ENCODE results near the gene XPR1. TPM values are rescaled to one million over a fixed set of nuclear protein-coding genes. Genes with fewer than 3 reads are reported as not detected.
"Not testable (repeated sequence)": the region's sequence is repeated elsewhere in the genome, so short reads cannot be mapped to it uniquely, and the experiment has no call there.

Gene XPR1
- total RNA-seq, 2 donors from 2014 or later, result 18.0 to 21.2 TPM

DNA sequence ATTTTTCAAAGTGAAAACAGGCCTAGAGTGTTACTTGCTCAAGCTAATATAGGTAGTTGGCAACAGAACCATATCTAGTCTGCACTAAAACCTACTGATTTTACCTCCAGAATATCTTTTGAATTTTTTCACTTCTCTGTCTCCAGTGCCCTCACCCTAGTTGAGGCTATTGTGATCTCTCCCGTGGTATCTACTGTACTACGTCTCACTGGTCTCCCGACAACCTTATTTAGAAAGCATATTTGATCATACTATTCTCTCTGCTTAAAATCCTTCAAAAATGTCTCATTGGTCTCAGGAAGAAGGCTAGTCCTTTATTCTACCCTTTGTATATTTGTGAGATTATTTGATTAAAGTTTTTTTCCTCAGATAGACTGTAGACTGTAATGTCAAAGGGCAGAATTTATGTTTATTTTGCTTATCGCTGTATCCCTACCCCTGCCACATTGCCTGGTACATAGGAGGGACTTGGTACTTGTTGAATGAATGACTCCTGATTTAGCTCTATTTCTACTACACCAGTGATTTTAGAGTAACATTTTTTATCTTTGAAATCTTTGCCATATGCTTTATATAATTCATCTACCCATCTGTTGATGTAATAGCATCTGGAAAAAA is 145.4 kb downstream of the XPR1 start:
- Mint-ChIP-seq H3K27me3 (no peaks in the 10 kb centered on the region), H3K4me3 (no peak overlapping the region), H3K9me3 (no peaks in the 10 kb centered on the region), H3K27ac (no peak overlapping the region), H3K36me3 (no peaks in the 10 kb centered on the region), H3K4me1 (ENCODE audit: low read depth in 2 of 2) (peaks cover 6 to 12% of the 10 kb centered on the region in 2 donors)
- ATAC-seq (no peak), DNase-seq (ENCODE audit: low spot score) (no peak)

DNA sequence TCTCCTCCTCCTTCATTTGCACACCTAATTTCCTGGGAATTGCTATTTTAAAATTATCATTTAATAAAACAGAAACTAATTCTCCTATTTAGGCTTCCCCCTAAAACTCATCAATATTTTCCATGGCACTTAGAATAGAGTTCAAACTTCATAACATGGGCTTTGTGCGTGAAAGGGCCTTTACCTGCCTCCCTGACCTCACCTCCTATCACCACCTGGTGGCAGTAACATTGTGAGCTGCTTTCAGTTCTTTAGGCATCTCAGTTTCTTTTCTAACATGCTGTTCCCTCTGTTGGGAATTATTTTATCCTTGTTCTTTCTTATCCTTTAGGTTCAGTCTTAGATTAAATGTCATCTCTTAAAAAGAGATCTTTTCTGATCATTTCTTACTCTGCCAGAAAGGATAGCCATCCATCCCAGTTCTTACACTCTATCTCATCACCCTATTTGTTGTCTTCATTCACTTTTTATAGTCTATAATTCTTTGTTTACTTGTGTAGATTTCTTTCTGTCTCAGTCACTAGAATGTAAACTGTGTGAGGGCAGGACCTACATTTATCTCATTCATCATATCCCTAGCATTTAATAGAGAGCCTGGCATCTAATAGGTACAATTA is 147.1 kb downstream of the XPR1 start:
- Mint-ChIP-seq H3K36me3 (no peaks in the 10 kb centered on the region), H3K9me3 (no peaks in the 10 kb centered on the region), H3K27me3 (no peaks in the 10 kb centered on the region), H3K4me1 (ENCODE audit: low read depth in 2 of 2) (peaks cover 0 to 8% of the 10 kb centered on the region in 2 donors), H3K27ac (no peak overlapping the region), H3K4me3 (no peak overlapping the region)
- ATAC-seq, result no peak
- no peak for DNase-seq (ENCODE audit: low spot score)

DNA sequence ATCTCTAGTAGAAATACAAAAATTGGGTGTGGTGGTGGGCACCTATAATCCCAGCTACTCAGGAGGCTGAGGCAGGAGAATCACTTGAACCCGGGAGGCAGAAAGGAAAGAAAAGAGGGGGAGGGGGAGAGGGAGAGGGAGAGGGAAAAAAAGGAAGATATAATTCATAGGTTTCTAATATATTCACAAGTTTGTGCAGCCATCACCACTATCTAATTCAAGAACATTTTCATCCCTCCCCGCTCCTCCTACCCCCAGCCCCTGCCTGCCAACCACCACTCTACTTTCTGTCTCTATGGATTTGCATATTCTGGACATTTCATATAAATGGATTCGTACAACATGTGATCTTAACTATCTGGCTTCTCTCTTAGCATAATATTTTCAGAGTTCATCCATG is 147.8 kb downstream of the XPR1 start:
- no peaks in the 10 kb centered on the region for H3K36me3 Mint-ChIP-seq
- no peak overlapping the region for H3K27ac Mint-ChIP-seq
- no peak overlapping the region for H3K4me3 Mint-ChIP-seq
- H3K4me1 Mint-ChIP-seq (ENCODE audit: low read depth in 2 of 2), result peaks cover 5 to 8% of the 10 kb centered on the region in 2 donors
- H3K27me3 Mint-ChIP-seq, result no peaks in the 10 kb centered on the region
- H3K9me3 Mint-ChIP-seq, result no peaks in the 10 kb centered on the region
- DNase-seq (ENCODE audit: low spot score), result no peak
- no peak for ATAC-seq

DNA sequence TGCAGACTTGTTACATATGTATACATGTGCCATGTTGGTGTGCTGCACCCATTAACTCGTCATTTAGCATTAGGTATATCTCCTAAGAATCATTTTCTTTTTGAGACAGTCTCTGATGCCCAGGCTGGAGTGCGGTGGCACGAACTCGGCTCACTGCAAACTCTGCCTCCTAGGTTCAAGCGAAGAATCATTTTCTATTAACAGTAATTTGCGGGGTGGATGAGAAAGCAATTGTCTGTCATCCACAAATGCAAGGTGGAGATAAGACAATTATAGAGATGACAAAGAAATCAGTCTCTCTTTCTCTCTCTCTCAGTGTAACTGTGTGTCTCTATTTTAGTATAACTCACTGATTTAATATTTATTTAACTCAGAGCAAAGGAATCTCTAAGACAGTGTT is 149.9 kb downstream of the XPR1 start:
- Mint-ChIP-seq H3K4me3 (no peak overlapping the region), H3K27me3 (no peaks in the 10 kb centered on the region), H3K36me3 (no peaks in the 10 kb centered on the region), H3K9me3 (no peaks in the 10 kb centered on the region), H3K4me1 (ENCODE audit: low read depth in 2 of 2) (peaks cover 6 to 11% of the 10 kb centered on the region in 2 donors), H3K27ac (no peak overlapping the region)
- no peak for DNase-seq (ENCODE audit: low spot score)
- ATAC-seq, result no peak

DNA sequence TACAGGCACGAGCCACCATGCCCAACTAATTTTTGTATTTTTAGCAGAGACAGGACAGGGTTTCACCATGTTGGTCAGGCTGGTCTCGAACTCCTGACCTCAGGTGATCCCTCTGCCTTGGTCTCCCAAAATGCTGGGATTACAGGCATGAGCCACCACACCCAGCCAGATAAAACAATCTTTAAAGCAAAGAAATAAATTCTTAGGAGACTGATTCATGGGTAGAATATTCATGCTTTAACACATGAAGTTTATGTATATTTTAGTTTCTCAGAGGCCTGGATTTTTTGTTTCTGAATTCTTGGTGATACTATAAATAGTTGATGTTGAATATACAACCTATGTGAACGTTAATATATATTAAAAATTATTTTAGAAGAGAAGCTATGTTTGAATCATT is 153.5 kb downstream of the XPR1 start:
- Mint-ChIP-seq H3K4me3 (no peak overlapping the region), H3K4me1 (ENCODE audit: low read depth in 2 of 2) (peaks cover 6 to 13% of the 10 kb centered on the region in 2 donors), H3K27me3 (no peaks in the 10 kb centered on the region), H3K9me3 (no peaks in the 10 kb centered on the region), H3K27ac (no peak overlapping the region), H3K36me3 (peaks cover 13% of the 10 kb centered on the region)
- ATAC-seq, result no peak
- no peak for DNase-seq (ENCODE audit: low spot score)

DNA sequence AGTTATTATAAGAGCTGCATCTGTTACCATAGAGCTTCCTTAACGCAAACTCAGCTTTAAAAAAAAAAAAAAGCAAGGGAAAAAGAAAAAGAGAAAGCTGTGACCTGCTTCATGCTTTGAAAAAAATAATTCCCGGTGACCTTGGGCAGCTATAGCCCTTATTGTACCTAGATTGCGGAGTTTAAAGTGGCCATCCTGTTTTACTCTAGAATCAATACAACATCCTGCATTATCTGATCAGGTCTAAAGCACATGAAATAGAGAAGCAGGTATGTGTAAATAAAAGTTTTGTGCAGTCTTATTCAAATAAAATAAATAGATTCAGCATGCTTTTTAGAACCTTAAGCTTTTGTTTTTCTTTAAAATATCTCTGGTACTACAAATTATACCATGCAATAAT is 154.1 kb downstream of the XPR1 start:
- ATAC-seq (no peak), DNase-seq (ENCODE audit: low spot score) (no peak)
- no peaks in the 10 kb centered on the region for H3K9me3 Mint-ChIP-seq
- peaks cover 8 to 13% of the 10 kb centered on the region in 2 donors for H3K4me1 Mint-ChIP-seq (ENCODE audit: low read depth in 2 of 2)
- no peak overlapping the region for H3K27ac Mint-ChIP-seq
- H3K27me3 Mint-ChIP-seq, result no peaks in the 10 kb centered on the region
- H3K4me3 Mint-ChIP-seq, result no peak overlapping the region
- peaks cover 13% of the 10 kb centered on the region for H3K36me3 Mint-ChIP-seq

DNA sequence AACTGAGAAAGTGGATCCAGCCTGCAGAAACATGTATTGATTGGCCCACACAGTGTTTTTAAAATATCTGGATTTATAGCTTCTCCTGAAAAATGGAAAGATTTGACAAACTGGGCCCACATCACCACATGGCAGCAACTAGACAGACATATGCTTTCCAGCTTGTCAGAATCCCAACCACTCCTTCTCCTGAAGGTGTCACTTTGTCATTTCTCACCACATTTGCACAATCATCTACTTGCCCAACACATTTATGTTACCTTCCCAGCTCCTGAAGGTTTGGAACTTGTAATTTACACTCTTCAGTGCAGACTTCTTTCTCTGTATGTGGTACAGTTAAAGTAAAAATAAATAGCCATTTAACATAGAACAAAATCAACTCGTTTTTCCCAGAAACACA is 154.8 kb downstream of the XPR1 start:
- Mint-ChIP-seq H3K27me3 (no peaks in the 10 kb centered on the region), H3K27ac (no peak overlapping the region), H3K4me3 (no peak overlapping the region), H3K4me1 (ENCODE audit: low read depth in 2 of 2) (peaks cover 9 to 13% of the 10 kb centered on the region in 2 donors), H3K9me3 (no peaks in the 10 kb centered on the region), H3K36me3 (peaks cover 13% of the 10 kb centered on the region)
- no peak for ATAC-seq
- no peak for DNase-seq (ENCODE audit: low spot score)

DNA sequence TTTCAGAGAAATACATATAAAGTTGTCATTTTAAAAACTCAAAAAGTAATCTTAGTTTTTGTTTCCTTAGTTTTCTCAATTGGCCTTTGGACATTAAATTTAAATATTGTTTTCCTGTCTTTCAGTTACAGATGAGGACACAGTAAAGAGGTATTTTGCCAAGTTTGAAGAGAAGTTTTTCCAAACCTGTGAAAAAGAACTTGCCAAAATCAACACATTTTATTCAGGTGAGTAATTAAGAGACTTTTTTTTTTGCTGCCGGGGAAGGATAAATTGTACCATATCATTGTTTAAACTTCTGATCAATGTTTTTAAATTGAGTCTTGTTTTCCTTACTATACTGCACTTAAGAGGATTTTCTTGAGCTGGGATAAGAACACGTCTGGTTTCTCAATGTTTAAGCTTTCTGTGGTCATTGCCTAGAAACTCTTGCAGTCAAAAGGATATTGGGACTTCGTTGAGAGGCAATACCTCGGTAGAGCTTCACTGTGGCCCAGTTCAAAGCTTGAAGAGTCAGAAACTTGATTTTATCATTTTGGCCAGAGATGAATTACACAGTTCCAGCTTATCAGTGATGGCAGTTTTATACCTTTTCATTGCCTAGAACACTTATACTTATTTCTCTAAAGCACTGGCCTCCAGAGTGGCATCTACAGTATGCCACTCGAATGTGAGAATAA is 155.9 kb downstream of the XPR1 start:
- H3K27me3 Mint-ChIP-seq, result no peaks in the 10 kb centered on the region
- DNase-seq (ENCODE audit: low spot score) (no peak), ATAC-seq (no peak)
- no peaks in the 10 kb centered on the region for H3K9me3 Mint-ChIP-seq
- H3K27ac Mint-ChIP-seq, result no peak overlapping the region
- H3K36me3 Mint-ChIP-seq, result peaks cover 13% of the 10 kb centered on the region
- no peak overlapping the region for H3K4me3 Mint-ChIP-seq
- H3K4me1 Mint-ChIP-seq (ENCODE audit: low read depth in 2 of 2), result peaks cover 13% of the 10 kb centered on the region in 2 donors

DNA sequence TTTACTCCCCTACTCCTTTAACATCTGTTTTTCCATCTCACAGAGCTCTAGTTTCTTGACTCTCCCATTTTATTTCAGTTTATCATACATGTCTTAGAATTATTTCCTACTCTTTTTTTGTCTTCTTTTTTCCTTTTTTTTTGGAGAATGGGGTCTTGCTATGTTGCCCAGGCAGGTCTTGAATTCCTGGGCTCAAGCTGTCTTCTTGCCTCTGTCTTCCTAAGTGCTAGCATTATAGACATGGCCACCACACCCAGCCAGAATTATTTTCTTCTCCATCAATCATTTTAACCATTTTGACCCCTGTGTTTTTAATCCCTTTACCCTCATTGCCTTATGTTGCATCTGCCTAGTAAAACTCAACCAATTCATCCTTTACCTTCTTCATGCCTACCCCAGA is 157.6 kb downstream of the XPR1 start:
- H3K36me3 Mint-ChIP-seq, result peaks cover 13% of the 10 kb centered on the region
- H3K9me3 Mint-ChIP-seq, result no peaks in the 10 kb centered on the region
- no peaks in the 10 kb centered on the region for H3K27me3 Mint-ChIP-seq
- ATAC-seq, result no peak
- DNase-seq (ENCODE audit: low spot score), result no peak
- H3K4me3 Mint-ChIP-seq, result no peak overlapping the region
- H3K4me1 Mint-ChIP-seq (ENCODE audit: low read depth in 2 of 2), result peaks cover 9 to 13% of the 10 kb centered on the region in 2 donors
- no peak overlapping the region for H3K27ac Mint-ChIP-seq

DNA sequence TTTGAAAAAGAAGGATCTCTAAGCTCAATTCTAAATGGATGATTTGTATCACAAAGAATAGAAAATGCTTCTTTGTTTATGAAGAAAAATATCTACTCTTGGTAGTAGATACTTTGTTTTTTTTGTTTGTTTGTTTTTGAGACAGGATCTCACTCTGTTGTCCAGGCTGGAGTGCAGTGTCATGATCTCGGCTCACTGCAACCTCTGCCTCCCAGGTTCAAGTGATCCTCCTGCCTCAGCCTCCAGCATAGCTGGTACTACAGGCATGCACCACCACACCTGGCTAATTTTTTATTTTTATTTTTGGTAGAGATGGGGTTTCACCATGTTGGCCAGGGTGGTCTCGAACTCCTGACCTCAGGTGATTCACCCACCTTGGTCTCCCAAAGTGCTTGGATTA is 159.3 kb downstream of the XPR1 start:
- H3K4me3 Mint-ChIP-seq; H3K9me3 Mint-ChIP-seq; H3K27me3 Mint-ChIP-seq; H3K27ac Mint-ChIP-seq; DNase-seq (ENCODE audit: low spot score); ATAC-seq: not testable (repeated sequence)
- peaks cover 13% of the 10 kb centered on the region for H3K36me3 Mint-ChIP-seq
- peaks cover 7 to 13% of the 10 kb centered on the region in 2 donors for H3K4me1 Mint-ChIP-seq (ENCODE audit: low read depth in 2 of 2)

DNA sequence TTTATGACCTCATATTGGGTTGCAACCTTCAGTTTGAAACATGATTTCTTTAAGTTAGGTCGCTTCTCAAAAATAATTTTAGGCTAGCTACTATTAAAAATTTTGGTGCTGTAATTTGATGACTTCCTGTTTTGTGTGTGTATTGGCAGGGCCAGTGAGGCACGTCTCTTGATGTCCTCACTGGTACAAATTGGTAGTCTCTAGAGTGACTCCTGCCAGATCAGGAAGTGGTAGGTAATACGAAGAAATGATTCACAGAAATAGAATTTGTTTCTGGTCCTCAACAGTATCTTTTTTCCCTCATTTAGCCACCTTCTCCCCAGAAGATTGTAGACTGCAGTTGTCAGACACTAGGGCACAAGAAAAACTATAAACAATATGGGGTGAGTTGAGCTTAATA is 160.0 kb downstream of the XPR1 start:
- peak in 1 of 2 donors; percentile 81 for ATAC-seq
- Mint-ChIP-seq H3K9me3 (no peaks in the 10 kb centered on the region), H3K27ac (no peak overlapping the region), H3K4me3 (no peak overlapping the region), H3K4me1 (ENCODE audit: low read depth in 2 of 2) (peaks cover 7 to 9% of the 10 kb centered on the region in 2 donors), H3K36me3 (peaks cover 13% of the 10 kb centered on the region), H3K27me3 (no peaks in the 10 kb centered on the region)
- no peak for DNase-seq (ENCODE audit: low spot score)

DNA sequence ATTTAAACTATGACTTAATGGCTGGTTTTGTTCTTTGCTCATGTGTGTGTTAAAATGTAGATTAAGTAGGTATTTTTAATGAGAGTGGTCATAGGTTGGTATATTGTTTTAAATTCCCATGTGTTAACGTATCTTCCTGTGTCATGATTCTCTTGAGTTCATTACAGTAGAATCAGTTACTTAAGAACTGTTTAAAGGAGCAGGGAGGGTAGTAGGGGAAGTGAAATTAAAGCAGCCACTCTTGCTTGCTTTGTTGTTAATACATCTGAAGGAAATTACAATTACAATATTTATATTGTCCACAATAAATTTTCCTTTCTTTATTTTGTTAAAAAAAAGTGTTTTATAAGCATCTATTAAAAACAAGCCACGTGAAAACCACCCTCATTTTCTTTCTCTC is 161.6 kb downstream of the XPR1 start:
- no peak for DNase-seq (ENCODE audit: low spot score)
- no peak overlapping the region for H3K27ac Mint-ChIP-seq
- ATAC-seq, result no peak
- H3K27me3 Mint-ChIP-seq, result no peaks in the 10 kb centered on the region
- peaks cover 7% of the 10 kb centered on the region in 2 donors for H3K4me1 Mint-ChIP-seq (ENCODE audit: low read depth in 2 of 2)
- H3K36me3 Mint-ChIP-seq, result peaks cover 13% of the 10 kb centered on the region
- no peak overlapping the region for H3K4me3 Mint-ChIP-seq
- no peaks in the 10 kb centered on the region for H3K9me3 Mint-ChIP-seq

DNA sequence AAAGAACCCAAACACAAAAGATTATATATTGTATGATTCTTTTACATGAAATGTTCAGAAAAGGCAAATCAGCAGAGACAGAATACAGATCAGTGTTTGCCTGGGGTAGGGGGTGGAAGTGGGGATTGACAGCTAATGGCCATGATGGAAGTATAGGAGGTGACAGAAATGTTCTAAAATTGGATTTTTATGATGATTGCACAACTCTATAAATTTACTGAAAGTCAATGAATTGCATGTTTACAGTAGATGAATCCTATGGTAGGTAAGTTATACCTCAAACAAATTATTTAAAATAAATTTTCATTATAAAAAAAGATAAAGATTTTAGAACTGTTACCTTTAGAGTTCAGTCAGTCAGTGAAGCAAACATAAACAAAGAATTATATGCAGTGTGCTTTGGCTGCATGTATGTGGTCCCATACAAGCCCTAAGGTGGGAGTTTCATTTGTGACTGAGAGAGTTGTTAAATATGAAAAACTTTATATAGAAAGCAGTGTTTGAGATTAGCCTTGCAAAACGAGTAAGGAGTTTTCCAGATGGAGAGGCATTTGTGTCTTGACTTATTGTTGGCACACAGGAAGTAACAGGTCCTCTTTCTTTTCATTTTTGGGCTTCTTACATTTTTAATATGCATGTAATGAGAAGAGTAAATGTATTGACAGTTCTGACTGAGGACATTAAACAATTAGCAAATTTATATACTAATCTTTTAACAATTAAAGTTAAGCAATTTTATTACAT is 165.2 kb downstream of the XPR1 start:
- no peaks in the 10 kb centered on the region for H3K9me3 Mint-ChIP-seq
- peaks cover 0 to under 1% of the 10 kb centered on the region in 2 donors for H3K4me1 Mint-ChIP-seq (ENCODE audit: low read depth in 2 of 2)
- H3K27me3 Mint-ChIP-seq, result no peaks in the 10 kb centered on the region
- ATAC-seq (no peak), DNase-seq (ENCODE audit: low spot score) (no peak)
- no peak overlapping the region for H3K27ac Mint-ChIP-seq
- no peaks in the 10 kb centered on the region for H3K36me3 Mint-ChIP-seq
- no peak overlapping the region for H3K4me3 Mint-ChIP-seq

DNA sequence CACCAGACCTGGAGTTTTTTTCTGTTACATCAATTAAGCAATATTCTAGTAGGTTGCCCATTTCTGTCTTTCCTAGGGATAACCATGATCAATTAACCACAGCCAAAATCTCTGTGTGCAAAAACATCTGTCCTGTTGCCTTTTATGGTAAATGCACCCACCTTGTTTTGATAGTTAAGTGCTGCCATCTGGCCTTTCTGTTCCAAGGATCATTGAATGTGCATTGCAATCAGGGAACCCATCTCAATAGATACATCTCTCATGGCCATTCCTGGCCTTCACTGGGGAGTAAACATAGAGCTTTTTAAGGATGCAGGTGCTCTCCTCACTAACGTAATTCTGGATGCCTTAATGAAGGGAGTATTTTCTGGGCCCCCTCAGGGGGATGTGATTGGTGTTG is 169.1 kb downstream of the XPR1 start:
- Mint-ChIP-seq H3K27ac (no peak overlapping the region), H3K4me1 (ENCODE audit: low read depth in 2 of 2) (no peaks in the 10 kb centered on the region), H3K27me3 (no peaks in the 10 kb centered on the region), H3K4me3 (no peak overlapping the region), H3K9me3 (no peaks in the 10 kb centered on the region), H3K36me3 (no peaks in the 10 kb centered on the region)
- DNase-seq (ENCODE audit: low spot score) (no peak), ATAC-seq (no peak)
